Measurements from ENCODE around the gene RBM26.

DNA sequence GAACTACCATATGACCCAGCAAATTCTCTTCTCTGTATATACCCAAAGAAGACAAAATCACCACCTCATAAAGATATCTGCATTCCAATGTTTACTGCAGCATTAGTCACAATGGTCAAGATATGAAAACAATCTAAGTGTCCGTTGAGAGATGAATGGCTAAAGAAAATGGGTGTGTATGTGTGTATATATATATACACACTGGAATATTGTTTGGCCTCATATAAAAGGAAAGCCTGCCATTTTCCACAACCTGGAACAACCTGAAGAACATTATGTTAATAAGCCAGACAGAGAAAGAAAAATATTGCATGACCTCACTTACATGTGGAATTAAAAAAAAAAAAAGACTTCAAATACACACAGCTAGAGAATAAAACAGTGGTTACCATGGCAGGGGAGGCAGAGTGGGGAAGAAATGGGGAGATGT, 29.5 kb upstream of the RBM26 start:
- TF ChIP-seq, protein P1, sequence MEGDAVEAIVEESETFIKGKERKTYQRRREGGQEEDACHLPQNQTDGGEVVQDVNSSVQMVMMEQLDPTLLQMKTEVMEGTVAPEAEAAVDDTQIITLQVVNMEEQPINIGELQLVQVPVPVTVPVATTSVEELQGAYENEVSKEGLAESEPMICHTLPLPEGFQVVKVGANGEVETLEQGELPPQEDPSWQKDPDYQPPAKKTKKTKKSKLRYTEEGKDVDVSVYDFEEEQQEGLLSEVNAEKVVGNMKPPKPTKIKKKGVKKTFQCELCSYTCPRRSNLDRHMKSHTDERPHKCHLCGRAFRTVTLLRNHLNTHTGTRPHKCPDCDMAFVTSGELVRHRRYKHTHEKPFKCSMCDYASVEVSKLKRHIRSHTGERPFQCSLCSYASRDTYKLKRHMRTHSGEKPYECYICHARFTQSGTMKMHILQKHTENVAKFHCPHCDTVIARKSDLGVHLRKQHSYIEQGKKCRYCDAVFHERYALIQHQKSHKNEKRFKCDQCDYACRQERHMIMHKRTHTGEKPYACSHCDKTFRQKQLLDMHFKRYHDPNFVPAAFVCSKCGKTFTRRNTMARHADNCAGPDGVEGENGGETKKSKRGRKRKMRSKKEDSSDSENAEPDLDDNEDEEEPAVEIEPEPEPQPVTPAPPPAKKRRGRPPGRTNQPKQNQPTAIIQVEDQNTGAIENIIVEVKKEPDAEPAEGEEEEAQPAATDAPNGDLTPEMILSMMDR (IDR thresholded peaks at IDR 0.05 in 4 of 5, conservative IDR thresholded peaks at IDR 0.05 in 1 of 5): no peak
- TF ChIP-seq POLR2A (IDR thresholded peaks at IDR 0.05): no peak
